ENCODE results near the gene TMEM255B.
"Not testable (repeated sequence)": the region's sequence is repeated elsewhere in the genome, so short reads cannot be mapped to it uniquely, and the experiment has no call there.

TMEM255B gene

DNA sequence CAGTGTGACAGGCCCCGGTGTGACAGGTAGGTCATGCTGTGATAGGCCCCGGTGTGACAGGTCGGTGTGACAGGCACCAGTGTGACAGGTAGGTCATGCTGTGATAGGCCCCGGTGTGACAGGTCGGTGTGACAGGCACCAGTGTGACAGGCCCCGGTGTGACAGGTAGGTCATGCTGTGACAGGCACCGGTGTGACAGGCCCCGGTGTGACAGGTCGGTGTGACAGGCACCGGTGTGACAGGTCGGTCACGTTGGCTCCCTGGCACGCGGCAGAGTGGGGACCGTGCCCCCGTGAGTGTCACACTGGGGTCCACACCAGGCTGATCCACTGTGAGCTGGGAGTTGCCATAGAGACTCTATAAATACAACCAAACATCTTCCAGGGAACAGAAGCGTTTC is 75.0 kb downstream of the TMEM255B start:
- not testable (repeated sequence) for H3K9ac ChIP-seq (ENCODE audit: low read length); H3K4me3 ChIP-seq (ENCODE audit: low read depth, low read length)
- H3K36me3 ChIP-seq (ENCODE audit: control insufficient read depth, insufficient read depth, low read length): peaks cover 13% of the 10 kb centered on the region

DNA sequence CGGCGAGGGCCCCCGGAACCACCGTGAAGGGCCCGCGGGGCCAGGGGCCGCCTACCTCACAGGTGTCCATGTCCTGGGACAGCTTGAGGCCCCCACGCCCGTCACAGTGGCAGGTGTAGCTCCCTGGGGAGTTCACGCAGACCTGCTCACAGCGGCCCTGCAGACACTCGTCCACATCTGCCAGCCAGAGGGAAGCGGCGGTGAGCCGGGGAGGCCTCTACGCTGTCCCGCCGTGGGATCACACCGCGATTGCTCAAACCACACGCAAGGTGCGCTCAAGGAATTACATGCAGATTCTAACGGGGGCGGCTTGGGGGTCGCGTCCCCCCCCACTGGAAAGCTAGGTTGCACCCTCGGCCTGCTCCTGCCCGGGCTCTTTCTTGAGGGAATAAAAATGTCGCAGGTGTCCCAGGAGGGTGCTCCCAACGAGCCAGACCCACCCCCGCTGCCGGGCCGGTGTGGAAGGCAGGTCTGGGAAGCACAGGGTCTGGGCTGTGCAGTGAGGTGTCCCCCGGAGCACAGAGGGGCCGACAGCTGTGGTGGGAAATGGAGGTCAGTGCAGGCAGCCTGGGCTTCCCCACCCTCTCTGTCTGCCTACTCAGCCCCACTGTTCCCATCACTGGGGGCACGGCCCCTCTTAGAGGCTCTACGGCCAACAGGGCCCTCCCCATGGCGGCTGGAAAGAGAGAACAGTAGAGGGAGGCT is 75.6 kb downstream of the TMEM255B start:
- Histone ChIP-seq H3K9ac (ENCODE audit: low read length) (no peak overlapping the region), H3K36me3 (ENCODE audit: control insufficient read depth, insufficient read depth, low read length) (peaks cover 13% of the 10 kb centered on the region), H3K4me3 (ENCODE audit: low read depth, low read length) (no peak overlapping the region), H3K27ac (ENCODE audit: low read depth, low read length) (no peak overlapping the region), H3K27me3 (ENCODE audit: control insufficient read depth, insufficient read depth, low read length) (no peaks in the 10 kb centered on the region), H3K4me1 (ENCODE audit: control insufficient read depth, insufficient read depth, low read length) (peaks cover 22% of the 10 kb centered on the region; the same call in 1 of the 2 replicates), H3K9me3 (ENCODE audit: control insufficient read depth, insufficient read depth, low read depth, low read length) (no peaks in the 10 kb centered on the region)

More for the DNA sequence above, 75.0 kb downstream of the TMEM255B start:
- H3K27me3 ChIP-seq (ENCODE audit: control insufficient read depth, insufficient read depth, low read length); H3K27ac ChIP-seq (ENCODE audit: low read depth, low read length); H3K9me3 ChIP-seq (ENCODE audit: control insufficient read depth, insufficient read depth, low read depth, low read length): not testable (repeated sequence)
- peaks cover 21% of the 10 kb centered on the region; the same call in 1 of the 2 replicates for H3K4me1 ChIP-seq (ENCODE audit: control insufficient read depth, insufficient read depth, low read length)

DNA sequence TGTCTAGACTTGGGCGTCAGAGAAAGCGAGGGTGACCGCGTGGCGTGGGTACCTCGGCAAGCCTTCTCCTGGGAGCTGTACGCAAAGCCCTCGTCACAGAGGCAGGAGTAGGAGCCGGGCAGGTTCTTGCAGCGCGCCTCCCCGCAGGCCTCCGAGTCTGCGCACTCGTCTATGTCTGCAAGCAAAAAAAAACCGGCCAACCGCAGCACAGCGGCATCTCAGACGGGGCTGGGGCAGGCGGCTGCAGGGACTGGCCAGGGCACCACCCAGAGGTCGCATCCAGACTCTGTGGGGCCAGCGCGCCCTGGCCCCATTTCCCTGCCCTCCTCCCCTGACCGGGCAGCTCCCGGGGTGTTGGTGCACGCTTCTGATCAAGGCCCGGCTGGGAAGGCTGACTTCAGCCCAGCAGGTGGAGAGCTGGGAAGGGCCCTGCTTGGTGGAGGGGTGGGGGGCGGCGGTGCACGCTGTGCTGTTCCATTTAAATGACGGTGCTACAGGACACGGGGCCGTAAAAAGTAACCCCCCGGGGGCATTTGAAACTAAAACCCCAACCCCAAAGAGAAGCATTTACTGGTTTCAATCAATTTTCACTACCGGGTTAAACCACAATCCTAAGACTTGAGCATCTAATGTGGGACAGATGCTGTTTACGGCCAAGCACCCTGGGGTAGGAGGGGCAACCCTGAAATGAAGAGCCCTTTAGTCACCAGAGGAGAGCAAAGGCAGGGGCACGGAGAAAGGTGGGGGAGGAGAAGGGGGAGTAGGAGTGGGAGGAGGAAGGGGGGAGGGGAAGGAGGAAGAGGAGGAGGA is 76.6 kb downstream of the TMEM255B start:
- H3K4me1 ChIP-seq (ENCODE audit: control insufficient read depth, insufficient read depth, low read length): peaks cover 22% of the 10 kb centered on the region; the same call in 1 of the 2 replicates

DNA sequence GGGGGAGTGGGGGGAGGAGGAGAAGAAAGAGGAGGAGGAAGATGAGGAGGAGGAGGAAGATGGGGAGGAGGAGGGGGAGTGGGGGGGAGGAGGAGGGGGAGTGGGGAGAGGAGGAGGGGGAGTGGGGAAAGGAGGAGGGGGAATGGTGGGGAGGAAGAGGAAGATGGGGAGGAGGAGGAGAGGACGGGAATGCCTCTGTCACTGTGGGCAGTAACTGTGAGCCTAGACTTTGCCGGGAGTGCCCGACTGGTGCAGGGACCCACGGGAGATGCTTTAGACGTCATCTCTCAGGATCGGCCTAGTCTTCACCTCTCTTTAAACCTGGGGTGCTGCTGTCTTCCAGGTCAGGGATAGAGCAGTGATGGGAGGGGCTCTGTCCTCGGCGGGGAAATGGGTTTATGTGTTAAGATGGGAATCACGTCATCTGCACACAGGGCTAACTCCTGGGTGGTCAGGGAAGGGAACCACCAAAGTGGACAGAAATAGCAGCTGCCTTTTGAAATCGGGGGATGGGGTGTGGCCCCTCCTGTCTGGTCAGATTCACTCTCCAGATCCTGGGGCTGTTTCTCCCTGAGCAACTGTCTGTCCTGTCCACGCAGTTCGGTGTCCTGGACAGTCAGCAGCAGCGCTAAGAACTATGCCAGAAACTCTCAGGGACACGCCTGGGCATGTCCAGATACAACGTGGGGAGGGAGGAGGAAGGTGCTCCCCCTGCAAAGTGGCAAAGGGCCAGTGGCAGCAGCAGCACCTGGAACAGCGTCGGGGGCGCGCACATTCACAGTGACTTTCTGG is 77.9 kb downstream of the TMEM255B start:
- Histone ChIP-seq H3K4me1 (ENCODE audit: control insufficient read depth, insufficient read depth, low read length) (peaks cover 22% of the 10 kb centered on the region; the same call in 1 of the 2 replicates), H3K36me3 (ENCODE audit: control insufficient read depth, insufficient read depth, low read length) (peaks cover 13% of the 10 kb centered on the region), H3K4me3 (ENCODE audit: low read depth, low read length) (no peak overlapping the region), H3K9ac (ENCODE audit: low read length) (peak overlapping the region; percentile 64), H3K9me3 (ENCODE audit: control insufficient read depth, insufficient read depth, low read depth, low read length) (no peaks in the 10 kb centered on the region), H3K27ac (ENCODE audit: low read depth, low read length) (peak overlapping the region; percentile 72), H3K27me3 (ENCODE audit: control insufficient read depth, insufficient read depth, low read length) (no peaks in the 10 kb centered on the region)

More for the DNA sequence above, 76.6 kb downstream of the TMEM255B start:
- no peaks in the 10 kb centered on the region for H3K27me3 ChIP-seq (ENCODE audit: control insufficient read depth, insufficient read depth, low read length)
- H3K36me3 ChIP-seq (ENCODE audit: control insufficient read depth, insufficient read depth, low read length): peaks cover 13% of the 10 kb centered on the region
- no peak overlapping the region for H3K27ac ChIP-seq (ENCODE audit: low read depth, low read length)
- H3K4me3 ChIP-seq (ENCODE audit: low read depth, low read length): no peak overlapping the region
- H3K9ac ChIP-seq (ENCODE audit: low read length): no peak overlapping the region
- no peaks in the 10 kb centered on the region for H3K9me3 ChIP-seq (ENCODE audit: control insufficient read depth, insufficient read depth, low read depth, low read length)

DNA sequence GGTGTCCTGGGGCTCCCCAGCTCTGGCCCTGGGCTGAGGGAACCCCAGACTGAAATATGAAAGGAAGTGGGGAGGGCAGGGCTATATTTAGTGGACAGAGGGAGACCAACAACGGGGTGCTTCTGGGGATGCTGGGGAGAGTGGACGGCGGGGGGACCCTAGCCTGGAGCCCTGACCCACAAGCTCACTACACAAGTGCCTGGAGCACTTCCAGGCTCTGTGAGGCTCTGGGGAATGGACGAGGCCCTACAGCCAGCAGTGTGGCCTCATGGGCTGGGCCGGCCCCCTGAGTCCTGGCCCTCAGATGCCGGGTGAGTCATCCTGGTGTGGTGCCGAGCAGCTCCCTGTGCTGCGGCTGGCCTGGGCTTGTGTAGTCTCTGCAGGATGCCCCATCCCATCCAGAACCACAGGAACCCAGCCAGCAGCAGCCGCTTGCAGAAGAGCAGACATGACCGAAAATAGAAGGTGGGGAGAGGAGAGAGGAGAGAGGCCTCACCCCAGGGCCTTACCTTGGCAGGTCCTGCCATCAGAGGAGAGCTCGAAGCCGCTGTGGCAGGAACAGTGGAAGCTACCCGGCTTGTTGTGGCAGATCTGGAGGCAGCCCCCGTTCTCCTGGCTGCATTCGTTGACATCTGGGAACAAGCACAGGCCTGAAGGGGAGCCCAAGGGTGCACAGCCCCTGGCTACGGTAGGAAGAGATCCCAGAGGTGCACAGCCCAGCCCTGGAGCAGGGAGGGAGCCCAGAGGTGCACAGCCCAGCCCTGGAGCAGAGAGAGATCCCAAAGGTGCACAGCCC is 78.7 kb downstream of the TMEM255B start:
- Histone ChIP-seq H3K9ac (ENCODE audit: low read length) (peak overlapping the region; percentile 64), H3K4me3 (ENCODE audit: low read depth, low read length) (no peak overlapping the region), H3K36me3 (ENCODE audit: control insufficient read depth, insufficient read depth, low read length) (peaks cover 13% of the 10 kb centered on the region), H3K4me1 (ENCODE audit: control insufficient read depth, insufficient read depth, low read length) (peaks cover 22% of the 10 kb centered on the region; the same call in 1 of the 2 replicates), H3K27me3 (ENCODE audit: control insufficient read depth, insufficient read depth, low read length) (no peaks in the 10 kb centered on the region), H3K9me3 (ENCODE audit: control insufficient read depth, insufficient read depth, low read depth, low read length) (no peaks in the 10 kb centered on the region), H3K27ac (ENCODE audit: low read depth, low read length) (peak overlapping the region; percentile 72)

DNA sequence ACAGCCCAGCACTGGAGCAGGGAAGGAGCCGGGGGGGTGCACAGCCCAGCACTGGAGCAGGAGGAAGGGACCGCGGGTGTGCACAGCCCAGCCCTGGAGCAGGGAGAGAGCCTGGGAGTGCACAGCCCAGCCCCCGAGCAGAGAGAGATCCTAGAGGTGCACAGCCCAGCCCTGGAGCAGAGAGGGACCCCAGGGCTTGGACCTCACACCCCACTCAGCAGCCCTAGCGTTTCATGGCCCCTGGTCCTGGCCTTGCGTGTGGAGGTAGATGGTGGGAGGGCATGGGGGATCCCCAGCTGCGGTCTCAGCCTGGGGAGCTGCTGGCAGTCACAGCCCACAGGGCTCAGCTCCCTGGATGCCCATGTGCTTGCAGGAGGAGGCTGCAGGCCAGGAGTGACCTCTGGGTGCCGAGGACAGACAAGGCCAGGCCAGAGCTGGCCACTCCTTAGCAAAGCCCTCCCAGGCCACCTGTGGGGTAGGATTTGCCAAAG is 79.7 kb downstream of the TMEM255B start:
- no peak overlapping the region; the same call in 1 of the 2 replicates for H3K27ac ChIP-seq (ENCODE audit: low read depth, low read length)
- H3K36me3 ChIP-seq (ENCODE audit: control insufficient read depth, insufficient read depth, low read length): peaks cover 9% of the 10 kb centered on the region
- no peaks in the 10 kb centered on the region for H3K9me3 ChIP-seq (ENCODE audit: control insufficient read depth, insufficient read depth, low read depth, low read length)
- H3K27me3 ChIP-seq (ENCODE audit: control insufficient read depth, insufficient read depth, low read length): no peaks in the 10 kb centered on the region
- H3K9ac ChIP-seq (ENCODE audit: low read length): no peak overlapping the region
- H3K4me3 ChIP-seq (ENCODE audit: low read depth, low read length): no peak overlapping the region
- H3K4me1 ChIP-seq (ENCODE audit: control insufficient read depth, insufficient read depth, low read length): peaks cover 22% of the 10 kb centered on the region; the same call in 1 of the 2 replicates

DNA sequence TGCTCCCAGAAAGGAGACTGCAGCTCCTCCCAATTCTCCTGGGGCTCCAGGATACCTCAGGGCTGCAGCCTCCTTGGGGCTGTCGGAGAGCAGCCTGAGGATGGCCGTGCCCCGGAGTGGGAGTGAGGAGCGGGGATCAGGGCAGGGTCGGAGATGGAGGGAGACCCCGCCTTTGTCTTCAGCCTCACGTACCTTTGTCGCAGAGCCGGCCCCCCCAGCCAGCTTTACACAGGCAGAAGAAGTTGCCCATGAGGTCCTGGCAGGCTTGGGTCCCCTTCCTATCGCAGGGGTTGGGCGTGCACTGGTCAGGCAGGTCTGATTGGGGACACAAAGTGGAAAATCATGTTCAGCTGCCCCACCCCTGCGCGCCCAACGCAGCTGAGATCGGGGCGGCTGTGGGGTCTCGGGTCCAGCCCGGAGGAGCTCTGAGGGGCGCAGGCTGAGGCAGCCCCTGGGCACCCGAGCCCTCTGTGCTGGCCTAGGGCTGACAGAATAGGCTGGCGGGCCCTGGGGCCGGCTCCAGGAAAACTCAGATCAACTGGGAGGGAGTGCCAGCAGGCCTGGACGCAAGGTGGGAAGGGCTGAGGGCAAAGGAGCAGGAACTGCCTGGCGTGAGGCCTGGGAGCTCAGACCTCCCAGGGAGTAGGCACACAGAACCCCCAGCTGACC is 80.6 kb downstream of the TMEM255B start:
- no peaks in the 10 kb centered on the region for H3K27me3 ChIP-seq (ENCODE audit: control insufficient read depth, insufficient read depth, low read length)
- peaks cover 3% of the 10 kb centered on the region; the same call in 1 of the 2 replicates for H3K36me3 ChIP-seq (ENCODE audit: control insufficient read depth, insufficient read depth, low read length)
- no peak overlapping the region for H3K27ac ChIP-seq (ENCODE audit: low read depth, low read length)
- no peak overlapping the region for H3K9ac ChIP-seq (ENCODE audit: low read length)
- no peak overlapping the region for H3K4me3 ChIP-seq (ENCODE audit: low read depth, low read length)
- H3K9me3 ChIP-seq (ENCODE audit: control insufficient read depth, insufficient read depth, low read depth, low read length): no peaks in the 10 kb centered on the region
- H3K4me1 ChIP-seq (ENCODE audit: control insufficient read depth, insufficient read depth, low read length): peaks cover 22% of the 10 kb centered on the region; the same call in 1 of the 2 replicates

DNA sequence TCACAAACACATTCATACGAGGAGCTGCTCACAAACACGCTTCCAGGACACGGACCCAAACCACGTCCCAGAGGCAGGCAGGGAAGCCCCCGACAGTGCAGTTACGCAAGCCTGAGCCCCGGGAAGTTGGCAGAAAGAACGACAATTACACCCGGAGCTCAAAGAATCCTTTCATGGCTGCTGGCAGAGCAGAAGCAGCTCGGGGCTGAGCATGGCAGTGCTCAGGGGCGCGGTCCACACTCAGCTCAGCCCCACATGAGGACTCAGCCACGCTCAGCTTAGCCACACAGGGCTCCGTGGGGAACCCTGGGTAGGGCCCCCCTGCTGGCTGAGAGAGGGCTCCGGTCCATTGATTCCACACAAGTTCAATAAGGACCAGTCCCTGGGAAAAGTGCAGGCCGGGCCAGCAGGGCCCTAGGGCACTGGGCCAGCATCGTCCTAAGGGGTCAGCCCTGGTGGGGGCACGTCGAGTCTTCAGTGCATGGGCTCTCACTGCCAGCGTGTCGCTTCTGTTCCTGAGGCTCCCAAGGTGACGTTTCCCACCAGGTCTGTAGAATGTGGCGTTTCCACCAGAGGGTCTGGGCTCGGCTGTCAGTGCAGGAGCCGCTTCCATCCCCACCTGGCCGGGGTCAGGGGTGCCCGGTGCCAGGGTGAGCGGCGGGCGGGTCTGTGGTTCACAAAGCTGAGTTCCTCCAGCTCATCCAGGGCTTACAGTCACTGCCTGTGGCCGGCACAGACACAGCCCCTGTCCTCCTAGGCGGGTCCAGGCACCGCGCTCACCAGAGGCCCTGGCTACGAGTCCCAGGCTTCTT is 81.7 kb downstream of the TMEM255B start:
- Histone ChIP-seq H3K9me3 (ENCODE audit: control insufficient read depth, insufficient read depth, low read depth, low read length) (no peaks in the 10 kb centered on the region), H3K4me3 (ENCODE audit: low read depth, low read length) (no peak overlapping the region), H3K27ac (ENCODE audit: low read depth, low read length) (no peak overlapping the region), H3K4me1 (ENCODE audit: control insufficient read depth, insufficient read depth, low read length) (peaks cover 22% of the 10 kb centered on the region; the same call in 1 of the 2 replicates), H3K36me3 (ENCODE audit: control insufficient read depth, insufficient read depth, low read length) (no peaks in the 10 kb centered on the region), H3K27me3 (ENCODE audit: control insufficient read depth, insufficient read depth, low read length) (no peaks in the 10 kb centered on the region), H3K9ac (ENCODE audit: low read length) (no peak overlapping the region)

DNA sequence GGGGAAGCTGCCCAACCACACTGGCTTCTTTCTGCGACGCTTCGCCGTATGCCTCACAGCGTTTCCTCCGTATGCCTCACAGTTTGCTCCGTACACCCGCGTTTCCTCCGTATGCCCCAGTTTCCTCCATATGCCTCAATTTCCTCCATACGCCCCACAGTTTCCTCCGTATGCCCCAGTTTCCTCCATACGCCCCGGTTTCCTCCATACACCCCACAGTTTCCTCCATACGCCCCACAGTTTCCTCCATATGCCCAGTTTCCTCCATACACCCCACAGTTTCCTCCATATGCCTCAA is 82.3 kb downstream of the TMEM255B start:
- Histone ChIP-seq H3K9me3 (ENCODE audit: control insufficient read depth, insufficient read depth, low read depth, low read length) (no peaks in the 10 kb centered on the region), H3K4me3 (ENCODE audit: low read depth, low read length) (no peak overlapping the region), H3K4me1 (ENCODE audit: control insufficient read depth, insufficient read depth, low read length) (peaks cover 22% of the 10 kb centered on the region; the same call in 1 of the 2 replicates), H3K36me3 (ENCODE audit: control insufficient read depth, insufficient read depth, low read length) (no peaks in the 10 kb centered on the region), H3K9ac (ENCODE audit: low read length) (no peak overlapping the region), H3K27ac (ENCODE audit: low read depth, low read length) (no peak overlapping the region), H3K27me3 (ENCODE audit: control insufficient read depth, insufficient read depth, low read length) (no peaks in the 10 kb centered on the region)
